NT2/D1 (cell line): Measurements from ENCODE around the gene FGF7.

ENCODE experiments used
- YY1 ChIP-seq: IDR thresholded peaks from 2 replicates; pipeline ENCODE4 v1.6.1; 2011; ENCODE audit not compliant: insufficient read length, insufficient read depth
- ZNF274 ChIP-seq: IDR thresholded peaks from 2 replicates; pipeline ENCODE4 v1.6.1; 2011; ENCODE audit warnings: mild to moderate bottlenecking, low read depth, low read length

DNA sequence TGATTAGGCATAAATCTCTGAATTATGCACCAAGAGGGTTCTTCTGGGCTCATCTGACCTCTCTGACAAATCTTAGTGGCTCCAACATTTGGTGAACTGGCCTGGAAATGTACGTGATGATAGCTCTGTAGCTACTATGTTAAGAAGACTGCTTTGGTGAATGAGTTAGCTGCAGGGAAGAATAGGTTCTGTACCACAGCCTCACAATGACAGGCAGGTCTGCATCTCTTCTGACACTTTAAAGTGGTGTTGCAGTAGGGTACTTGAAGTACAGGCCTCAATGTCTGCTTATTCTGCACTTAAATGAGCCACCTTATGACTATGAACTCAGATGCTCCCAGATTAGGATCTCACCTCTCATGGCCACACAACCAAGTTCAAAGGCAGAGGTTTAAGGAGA, 7.0 kb downstream of the FGF7 start:
- TF ChIP-seq YY1 (no peak), ZNF274 (no peak)
